ENCODE data around the gene TAL1. TPM values are rescaled to one million over a fixed set of nuclear protein-coding genes. Genes with fewer than 3 reads are reported as not detected.

Gene TAL1
- total RNA-seq, 2 donors from 2014 or later: 1.0 to 1.8 TPM

DNA sequence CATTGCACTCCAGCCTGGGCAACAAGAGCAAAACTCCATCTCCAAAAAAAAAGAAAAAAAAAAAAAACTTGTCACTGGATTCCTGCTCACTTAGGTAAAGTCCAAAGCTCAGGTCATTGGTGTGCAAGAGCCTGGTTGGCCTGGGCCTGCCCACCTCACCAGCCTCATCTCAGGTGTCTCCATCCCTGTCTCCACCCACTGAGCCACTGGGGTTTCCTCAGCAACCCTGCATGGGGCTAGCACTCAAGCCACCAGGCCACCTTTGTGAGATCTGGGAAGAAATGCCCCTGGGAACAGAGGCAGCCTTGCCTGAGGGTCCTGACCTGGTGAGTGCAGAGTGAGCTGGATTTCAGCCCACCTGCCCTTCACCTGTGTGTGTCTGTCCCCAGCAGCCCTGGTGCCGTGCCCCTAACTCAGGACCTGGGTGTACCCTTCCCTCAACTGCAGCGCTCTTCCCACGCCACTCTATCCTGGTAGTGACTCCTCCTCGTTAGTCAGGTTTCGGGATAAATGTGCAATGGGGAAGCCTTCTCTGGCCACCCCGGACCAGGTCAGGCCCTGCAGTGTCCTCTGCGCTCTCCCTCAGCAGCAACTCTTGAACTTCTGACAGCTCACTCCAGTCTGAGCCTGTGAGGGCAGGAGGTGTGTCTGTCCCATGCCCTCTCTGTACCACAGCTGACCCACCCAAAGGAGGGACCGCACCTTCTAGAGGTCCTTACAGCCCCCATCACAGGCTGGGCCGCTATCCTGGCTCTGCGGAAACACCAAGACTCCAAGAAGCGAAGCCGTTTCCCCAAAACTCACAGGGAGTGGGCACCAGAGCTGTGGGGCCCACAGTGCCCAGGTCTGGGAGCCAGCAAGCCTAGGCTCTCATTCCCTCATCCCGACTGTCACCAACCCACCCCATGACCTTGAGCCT, 45.5 kb downstream of the TAL1 start:
- H3K27me3 ChIP-seq (replicated peaks; ENCODE audit: insufficient read depth): no peaks in the 10 kb centered on the region
- TF ChIP-seq, protein P1, sequence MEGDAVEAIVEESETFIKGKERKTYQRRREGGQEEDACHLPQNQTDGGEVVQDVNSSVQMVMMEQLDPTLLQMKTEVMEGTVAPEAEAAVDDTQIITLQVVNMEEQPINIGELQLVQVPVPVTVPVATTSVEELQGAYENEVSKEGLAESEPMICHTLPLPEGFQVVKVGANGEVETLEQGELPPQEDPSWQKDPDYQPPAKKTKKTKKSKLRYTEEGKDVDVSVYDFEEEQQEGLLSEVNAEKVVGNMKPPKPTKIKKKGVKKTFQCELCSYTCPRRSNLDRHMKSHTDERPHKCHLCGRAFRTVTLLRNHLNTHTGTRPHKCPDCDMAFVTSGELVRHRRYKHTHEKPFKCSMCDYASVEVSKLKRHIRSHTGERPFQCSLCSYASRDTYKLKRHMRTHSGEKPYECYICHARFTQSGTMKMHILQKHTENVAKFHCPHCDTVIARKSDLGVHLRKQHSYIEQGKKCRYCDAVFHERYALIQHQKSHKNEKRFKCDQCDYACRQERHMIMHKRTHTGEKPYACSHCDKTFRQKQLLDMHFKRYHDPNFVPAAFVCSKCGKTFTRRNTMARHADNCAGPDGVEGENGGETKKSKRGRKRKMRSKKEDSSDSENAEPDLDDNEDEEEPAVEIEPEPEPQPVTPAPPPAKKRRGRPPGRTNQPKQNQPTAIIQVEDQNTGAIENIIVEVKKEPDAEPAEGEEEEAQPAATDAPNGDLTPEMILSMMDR (IDR thresholded peaks at IDR 0.05): no peak
- no peak for TF ChIP-seq POLR2A (IDR thresholded peaks at IDR 0.05)
- TF ChIP-seq POLR2AphosphoS5 (IDR thresholded peaks at IDR 0.05): no peak
- intact Hi-C loops (cut with DNase I): loop anchor here (10.0 kb wide), 1 partner anchor 138 kb away; no protein-coding TSS in a partner anchor
- no peaks in the 10 kb centered on the region for H3K4me1 ChIP-seq (replicated peaks)
- no peak for DNase-seq (ENCODE audit: low spot score)
- H3K4me3 ChIP-seq: no peak overlapping the region
- no peaks in the 10 kb centered on the region for H3K36me3 ChIP-seq
- 93% methylated on average over 13 of the region's 13 CpGs for WGBS
- no peak overlapping the region for H3K27ac ChIP-seq
- no peaks in the 10 kb centered on the region for H3K9me3 ChIP-seq

DNA sequence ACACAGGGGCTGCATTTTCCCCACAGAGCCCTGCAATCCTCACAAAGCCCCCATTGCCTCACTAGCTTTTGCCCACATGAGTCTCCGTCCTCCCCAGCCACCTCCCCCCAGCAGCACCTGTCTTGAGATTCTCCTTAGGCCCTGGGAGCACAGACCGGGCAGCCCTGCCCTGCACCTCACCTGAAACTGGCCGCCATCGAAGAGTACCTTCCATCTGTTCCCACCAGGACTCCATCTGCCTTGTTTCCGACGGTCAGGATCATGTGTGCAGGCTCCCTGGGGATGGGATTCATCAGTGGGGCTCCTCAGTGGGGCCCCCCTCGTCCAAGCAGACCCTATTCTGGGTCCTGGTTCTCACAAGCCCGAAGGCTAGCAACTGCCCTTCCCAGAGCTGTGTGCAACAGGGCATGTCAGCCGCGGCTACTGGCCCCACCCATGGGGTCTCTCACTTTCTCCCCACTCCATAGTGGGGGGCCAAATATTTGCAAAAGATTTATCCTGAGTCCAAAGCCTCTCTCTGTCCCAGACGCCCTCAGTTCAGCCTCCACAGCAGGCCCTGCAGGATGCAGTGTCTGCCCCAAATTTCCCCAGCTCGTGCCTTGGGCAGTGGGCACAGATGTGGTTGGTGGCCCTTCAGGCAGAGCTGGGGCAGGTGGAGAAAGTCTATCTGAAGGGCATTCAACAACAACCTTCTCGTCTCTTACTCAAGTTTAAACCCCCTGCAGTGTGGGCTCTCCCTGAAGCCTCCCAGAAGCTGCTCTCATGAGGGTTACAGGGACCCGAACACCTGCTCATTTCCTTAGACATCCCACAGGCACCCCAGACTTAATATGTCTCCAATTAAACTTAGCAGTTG, 47.0 kb downstream of the TAL1 start:
- no peak for DNase-seq (ENCODE audit: low spot score)
- Histone ChIP-seq H3K4me3 (no peak overlapping the region), H3K27ac (no peak overlapping the region), H3K9me3 (no peaks in the 10 kb centered on the region), H3K27me3 (replicated peaks; ENCODE audit: insufficient read depth) (no peaks in the 10 kb centered on the region), H3K36me3 (no peaks in the 10 kb centered on the region), H3K4me1 (replicated peaks) (no peaks in the 10 kb centered on the region)
- intact Hi-C loops (cut with DNase I): loop anchor here (10.0 kb wide), 1 partner anchor 140 kb away; no protein-coding TSS in a partner anchor
- TF ChIP-seq POLR2A (IDR thresholded peaks at IDR 0.05) (no peak), POLR2AphosphoS5 (IDR thresholded peaks at IDR 0.05) (no peak)
- TF ChIP-seq, protein P1 (IDR thresholded peaks at IDR 0.05): no peak
- 83% methylated on average over 14 of the region's 14 CpGs for WGBS

DNA sequence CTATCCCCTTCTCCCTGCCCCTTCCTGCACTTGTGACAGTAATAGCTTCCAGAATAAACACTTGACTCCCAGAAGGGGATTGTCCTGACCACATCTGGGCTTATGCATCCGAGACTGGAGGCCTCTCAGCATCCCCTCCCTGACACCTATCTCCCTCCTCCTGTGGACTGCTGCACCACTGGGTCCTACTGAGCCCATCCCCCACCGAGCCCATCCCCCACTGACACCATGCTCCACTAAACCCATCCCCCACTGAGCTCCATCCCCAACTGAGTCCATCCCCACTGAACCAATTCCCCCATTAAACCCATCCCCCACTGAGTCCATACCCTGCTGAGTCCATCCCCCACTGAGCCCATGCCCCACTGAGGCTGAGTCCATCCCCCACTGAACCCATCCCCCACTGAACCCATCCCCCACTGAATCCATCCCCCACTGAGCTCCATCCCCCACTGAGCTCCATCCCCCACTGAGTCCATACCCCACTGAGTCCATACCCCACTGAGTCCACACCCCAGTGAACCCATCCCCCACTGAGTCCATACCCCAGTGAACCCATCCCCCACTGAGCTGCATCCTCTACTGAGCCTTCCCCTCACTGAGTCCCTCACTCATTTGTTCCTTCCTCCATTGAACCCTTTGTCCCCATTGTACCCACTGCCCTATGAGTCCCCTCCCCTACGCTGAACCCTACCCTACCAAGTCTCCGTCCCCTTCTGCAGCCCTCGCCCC, 47.8 kb downstream of the TAL1 start:
- Histone ChIP-seq H3K27me3 (replicated peaks; ENCODE audit: insufficient read depth) (no peaks in the 10 kb centered on the region), H3K9me3 (no peaks in the 10 kb centered on the region), H3K36me3 (no peaks in the 10 kb centered on the region), H3K4me1 (replicated peaks) (no peaks in the 10 kb centered on the region), H3K4me3 (no peak overlapping the region), H3K27ac (no peak overlapping the region)
- intact Hi-C loops (cut with DNase I): loop anchor here (10.0 kb wide), 1 partner anchor 141 kb away; no protein-coding TSS in a partner anchor
- TF ChIP-seq POLR2AphosphoS5 (IDR thresholded peaks at IDR 0.05): no peak
- TF ChIP-seq, protein P1 (IDR thresholded peaks at IDR 0.05): no peak
- TF ChIP-seq POLR2A (IDR thresholded peaks at IDR 0.05): no peak
- no peak for DNase-seq (ENCODE audit: low spot score)
- 81% methylated on average over 5 of the region's 5 CpGs for WGBS

- no peaks in the 10 kb centered on the region for H3K27me3 ChIP-seq (replicated peaks; ENCODE audit: insufficient read depth)
- intact Hi-C loops (cut with DNase I): loop anchor here (10.0 kb wide), 1 partner anchor 141 kb away; no protein-coding TSS in a partner anchor
- H3K27ac ChIP-seq: no peak overlapping the region
- DNase-seq (ENCODE audit: low spot score): no peak
- no peaks in the 10 kb centered on the region for H3K4me1 ChIP-seq (replicated peaks)
- no peak for TF ChIP-seq POLR2A (IDR thresholded peaks at IDR 0.05)
- TF ChIP-seq, protein P1 (IDR thresholded peaks at IDR 0.05): no peak
- TF ChIP-seq POLR2AphosphoS5 (IDR thresholded peaks at IDR 0.05): no peak
- H3K4me3 ChIP-seq: no peak overlapping the region
- no peaks in the 10 kb centered on the region for H3K9me3 ChIP-seq
- no peaks in the 10 kb centered on the region for H3K36me3 ChIP-seq
- 76% methylated on average over 11 of the region's 11 CpGs for WGBS
These were observed 48.5 kb downstream of the TAL1 start for GRCh38 chr1:47183308-47184089.
